ENCODE measurements around the gene ADORA3.

GRCh38 chr1:111538343-111539025 is 35.1 kb upstream of the ADORA3 start:
- TF ChIP-seq CTCF (IDR thresholded peaks at IDR 0.05; ENCODE audit: low read depth, low read length) = no peak
- TF ChIP-seq MAX (IDR thresholded peaks at IDR 0.05; ENCODE audit: low read depth, low read length) = no peak
- no peak for TF ChIP-seq POLR2A (IDR thresholded peaks at IDR 0.05; ENCODE audit: extremely low read depth, insufficient read length)
- TF ChIP-seq MYC (IDR thresholded peaks at IDR 0.05; ENCODE audit: low read depth, low read length) = no peak

Data from NB4 (cell line).